Measurements from ENCODE around the gene SLIT3.

DNA sequence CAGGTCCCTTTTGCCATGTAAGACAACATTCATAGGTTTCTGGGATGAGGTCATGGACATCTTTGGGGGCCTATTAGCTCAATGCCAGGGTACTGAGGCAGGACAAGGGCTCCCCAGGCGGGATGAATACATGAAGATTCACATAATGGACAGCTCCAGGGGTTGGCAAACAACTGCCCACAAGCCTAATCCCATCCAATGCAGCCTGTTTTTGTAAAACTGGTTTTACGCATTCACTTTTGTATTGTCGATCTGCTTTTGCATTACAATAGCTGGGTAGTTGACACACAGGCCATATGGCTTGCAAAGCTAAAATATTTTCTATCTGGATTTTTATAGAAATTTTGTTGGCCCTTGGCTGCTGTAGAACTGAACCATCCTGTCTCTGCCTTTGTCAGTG is 473.3 kb downstream of the SLIT3 start:
- TF ChIP-seq POLR2A (IDR thresholded peaks at IDR 0.05) = no peak
- TF ChIP-seq, protein P1, sequence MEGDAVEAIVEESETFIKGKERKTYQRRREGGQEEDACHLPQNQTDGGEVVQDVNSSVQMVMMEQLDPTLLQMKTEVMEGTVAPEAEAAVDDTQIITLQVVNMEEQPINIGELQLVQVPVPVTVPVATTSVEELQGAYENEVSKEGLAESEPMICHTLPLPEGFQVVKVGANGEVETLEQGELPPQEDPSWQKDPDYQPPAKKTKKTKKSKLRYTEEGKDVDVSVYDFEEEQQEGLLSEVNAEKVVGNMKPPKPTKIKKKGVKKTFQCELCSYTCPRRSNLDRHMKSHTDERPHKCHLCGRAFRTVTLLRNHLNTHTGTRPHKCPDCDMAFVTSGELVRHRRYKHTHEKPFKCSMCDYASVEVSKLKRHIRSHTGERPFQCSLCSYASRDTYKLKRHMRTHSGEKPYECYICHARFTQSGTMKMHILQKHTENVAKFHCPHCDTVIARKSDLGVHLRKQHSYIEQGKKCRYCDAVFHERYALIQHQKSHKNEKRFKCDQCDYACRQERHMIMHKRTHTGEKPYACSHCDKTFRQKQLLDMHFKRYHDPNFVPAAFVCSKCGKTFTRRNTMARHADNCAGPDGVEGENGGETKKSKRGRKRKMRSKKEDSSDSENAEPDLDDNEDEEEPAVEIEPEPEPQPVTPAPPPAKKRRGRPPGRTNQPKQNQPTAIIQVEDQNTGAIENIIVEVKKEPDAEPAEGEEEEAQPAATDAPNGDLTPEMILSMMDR (IDR thresholded peaks at IDR 0.05) = no peak

All from Peyer's patch (tissue), 4 donors.